Subcutaneous abdominal adipose tissue (tissue), 5 donors: Measurements from ENCODE around the gene CUBN.

Source experiments
- H3K27ac ChIP-seq: one replicate; pipeline ENCODE4 v1.7.0; 2013; ENCODE audit warnings: low read depth, mild to moderate bottlenecking, inconsistent platforms, low read length, moderate library complexity
- H3K27me3 ChIP-seq, 5 donors: one replicate each; pipeline ENCODE4 v1.7.0; 2013; ENCODE audit warnings: low read length in 5 of 5, inconsistent platforms in 1 of 5; ENCODE audit not compliant: control insufficient read depth in 5 of 5, insufficient read depth in 4 of 5
- H3K36me3 ChIP-seq, 5 donors: one replicate each; pipeline ENCODE4 v1.7.0; 2013; ENCODE audit warnings: low read length in 5 of 5; ENCODE audit not compliant: control insufficient read depth in 5 of 5, insufficient read depth in 5 of 5
- H3K4me1 ChIP-seq, 5 donors: one replicate each; pipeline ENCODE4 v1.7.0; 2013; ENCODE audit warnings: low read length in 5 of 5, mild to moderate bottlenecking in 3 of 5, moderate library complexity in 1 of 5; ENCODE audit not compliant: control insufficient read depth in 5 of 5, insufficient read depth in 5 of 5
- H3K4me3 ChIP-seq, 5 donors: one replicate each; pipeline ENCODE4 v1.7.0; 2013; ENCODE audit warnings: low read length in 5 of 5, low read depth in 1 of 5
- H3K9ac ChIP-seq, 5 donors: one replicate each; pipeline ENCODE4 v1.7.0; 2013; ENCODE audit warnings: low read length in 5 of 5, mild to moderate bottlenecking in 4 of 5, moderate library complexity in 3 of 5
- H3K9me3 ChIP-seq, 5 donors: one replicate each; pipeline ENCODE4 v1.7.0; 2013; ENCODE audit warnings: low read length in 5 of 5; ENCODE audit not compliant: control insufficient read depth in 5 of 5
- donor health status: healthy.
- donor health status: healthy.
- donor health status: healthy.
- donor health status: healthy.
- donor health status: healthy.

Gene CUBN

DNA sequence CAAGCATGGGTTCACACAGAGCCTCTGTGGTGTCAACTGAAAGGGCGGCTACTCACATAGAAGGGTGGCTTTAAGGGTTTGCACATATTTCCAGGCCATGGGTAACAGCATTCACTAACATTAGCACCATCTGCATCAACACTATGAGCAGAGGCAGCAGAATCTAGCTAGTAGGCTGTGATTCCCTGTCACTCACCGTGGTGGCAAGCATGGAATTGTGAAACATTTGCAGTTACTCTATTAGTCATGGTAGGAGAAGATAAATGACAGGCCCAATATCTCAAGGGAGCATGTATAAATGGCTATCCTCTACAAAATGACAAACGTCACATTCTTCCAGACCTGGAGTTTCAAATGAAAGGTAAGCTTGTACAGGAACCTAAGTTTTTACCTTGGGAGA is 32.2 kb upstream of the CUBN start:
- Histone ChIP-seq H3K4me3 (no peak overlapping the region), H3K9ac (no peak overlapping the region), H3K27ac (no peak overlapping the region), H3K27me3 (no peaks in the 10 kb centered on the region), H3K36me3 (peaks cover 0 to 6% (median 0%) of the 10 kb centered on the region in 5 donors), H3K9me3 (no peaks in the 10 kb centered on the region), H3K4me1 (no peaks in the 10 kb centered on the region)

DNA sequence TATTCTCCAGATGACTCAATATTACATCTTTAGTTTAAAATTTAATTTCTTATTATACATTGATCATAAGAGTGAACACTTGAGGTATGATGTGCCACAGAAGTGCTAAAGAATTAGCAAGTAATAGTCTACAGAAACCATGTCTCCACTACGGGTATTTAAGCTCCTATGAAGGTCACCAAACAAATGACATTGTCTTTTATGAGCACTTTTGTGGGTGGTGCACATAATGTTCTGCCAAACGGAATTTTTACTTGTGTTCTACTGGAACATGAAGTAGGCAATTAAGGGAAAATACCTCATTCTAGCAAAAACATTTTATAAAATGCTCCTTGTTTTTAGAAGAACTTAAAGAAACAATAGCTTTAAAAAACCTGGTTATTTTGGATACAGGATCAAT is 27.4 kb upstream of the CUBN start:
- Histone ChIP-seq H3K9me3 (no peaks in the 10 kb centered on the region), H3K27ac (no peak overlapping the region), H3K27me3 (no peaks in the 10 kb centered on the region), H3K9ac (no peak overlapping the region), H3K4me3 (no peak overlapping the region), H3K4me1 (no peaks in the 10 kb centered on the region), H3K36me3 (peaks cover 0 to 6% (median 0%) of the 10 kb centered on the region in 5 donors)

DNA sequence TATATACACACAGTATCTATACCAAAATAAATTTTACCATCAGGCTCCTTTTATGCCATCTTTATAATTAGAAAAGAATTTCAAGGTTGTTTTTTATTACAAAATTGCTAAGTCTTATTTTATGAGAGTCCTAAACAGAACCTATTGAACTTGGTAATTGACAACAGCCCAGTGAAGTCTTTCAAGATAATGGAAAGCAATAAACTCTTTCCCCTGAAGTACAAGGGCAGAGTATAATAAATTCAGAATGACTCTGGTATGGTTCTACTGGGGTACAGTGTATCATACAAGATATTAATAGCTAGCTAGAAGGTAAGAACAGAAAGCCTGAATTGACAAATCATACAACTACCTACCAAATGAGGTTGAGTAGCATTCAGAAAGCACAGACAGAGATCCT is 26.2 kb upstream of the CUBN start:
- Histone ChIP-seq H3K4me1 (no peaks in the 10 kb centered on the region), H3K27me3 (no peaks in the 10 kb centered on the region), H3K4me3 (no peak overlapping the region), H3K9me3 (no peaks in the 10 kb centered on the region), H3K27ac (no peak overlapping the region), H3K9ac (no peak overlapping the region), H3K36me3 (peaks cover 0 to 6% (median 0%) of the 10 kb centered on the region in 5 donors)

DNA sequence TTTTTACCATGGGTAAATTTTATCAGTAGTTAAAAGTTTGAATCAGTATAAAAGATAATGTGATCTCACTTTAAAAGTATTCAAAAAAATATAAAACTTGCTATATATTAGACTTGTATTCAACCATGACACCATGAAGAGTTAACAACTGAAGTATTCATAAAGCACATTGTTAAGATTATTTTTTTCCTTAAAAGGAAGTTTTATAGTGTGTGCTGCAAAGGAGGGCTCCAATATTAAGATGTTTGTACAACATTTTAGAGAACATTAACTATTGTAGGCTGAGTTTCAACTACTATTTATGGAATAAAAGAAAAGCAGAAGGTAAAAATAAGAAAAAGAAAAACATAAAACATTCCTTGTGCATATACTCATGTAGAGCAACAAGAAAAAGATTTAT is 24.5 kb upstream of the CUBN start:
- Histone ChIP-seq H3K4me1 (no peaks in the 10 kb centered on the region), H3K27ac (no peak overlapping the region), H3K9ac (no peak overlapping the region), H3K36me3 (peaks cover 0 to 8% (median 0%) of the 10 kb centered on the region in 5 donors), H3K9me3 (no peaks in the 10 kb centered on the region), H3K27me3 (no peaks in the 10 kb centered on the region), H3K4me3 (no peak overlapping the region)

DNA sequence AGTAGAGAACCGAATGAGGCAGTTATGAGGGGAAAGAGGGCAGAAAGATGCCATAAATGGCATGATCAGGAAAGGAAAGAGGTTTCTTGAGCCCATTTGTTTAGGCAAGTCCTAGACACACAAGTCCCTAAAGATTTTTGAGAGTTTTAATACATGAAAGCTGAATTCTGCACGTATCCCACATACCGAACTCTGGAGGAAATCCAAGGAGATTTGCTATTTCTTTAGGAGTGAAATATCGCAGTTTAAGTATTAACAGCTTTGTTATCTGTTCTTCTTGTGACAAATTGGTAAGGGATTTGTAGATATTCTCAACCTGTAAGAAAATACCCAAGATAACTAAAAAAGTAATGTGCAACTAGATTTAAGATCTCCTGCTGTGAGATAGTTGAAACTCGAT is 23.7 kb upstream of the CUBN start:
- Histone ChIP-seq H3K4me3 (no peak overlapping the region), H3K9ac (no peak overlapping the region), H3K36me3 (peaks cover 0 to 8% (median 0%) of the 10 kb centered on the region in 5 donors), H3K27ac (no peak overlapping the region), H3K27me3 (no peaks in the 10 kb centered on the region), H3K4me1 (no peaks in the 10 kb centered on the region), H3K9me3 (no peaks in the 10 kb centered on the region)

DNA sequence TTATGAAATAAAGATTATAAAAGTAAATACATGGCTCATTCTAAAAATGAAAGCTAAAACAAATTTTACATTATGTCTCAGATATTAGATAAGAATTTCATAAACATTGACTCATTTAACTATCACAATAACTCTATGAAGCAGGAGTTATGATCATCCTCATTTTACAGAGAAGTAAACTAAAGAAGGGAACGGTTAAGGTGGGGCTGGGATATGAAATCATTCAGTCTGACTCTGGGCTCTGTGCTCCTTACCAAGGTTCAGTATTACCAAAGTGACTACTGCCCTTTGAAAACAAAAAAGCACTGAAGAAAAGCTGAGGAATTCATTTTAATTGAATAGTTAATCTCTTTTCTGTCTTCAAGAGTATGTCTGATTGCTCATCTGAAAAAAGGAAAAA is 22.1 kb upstream of the CUBN start:
- H3K4me3 ChIP-seq = no peak overlapping the region

DNA sequence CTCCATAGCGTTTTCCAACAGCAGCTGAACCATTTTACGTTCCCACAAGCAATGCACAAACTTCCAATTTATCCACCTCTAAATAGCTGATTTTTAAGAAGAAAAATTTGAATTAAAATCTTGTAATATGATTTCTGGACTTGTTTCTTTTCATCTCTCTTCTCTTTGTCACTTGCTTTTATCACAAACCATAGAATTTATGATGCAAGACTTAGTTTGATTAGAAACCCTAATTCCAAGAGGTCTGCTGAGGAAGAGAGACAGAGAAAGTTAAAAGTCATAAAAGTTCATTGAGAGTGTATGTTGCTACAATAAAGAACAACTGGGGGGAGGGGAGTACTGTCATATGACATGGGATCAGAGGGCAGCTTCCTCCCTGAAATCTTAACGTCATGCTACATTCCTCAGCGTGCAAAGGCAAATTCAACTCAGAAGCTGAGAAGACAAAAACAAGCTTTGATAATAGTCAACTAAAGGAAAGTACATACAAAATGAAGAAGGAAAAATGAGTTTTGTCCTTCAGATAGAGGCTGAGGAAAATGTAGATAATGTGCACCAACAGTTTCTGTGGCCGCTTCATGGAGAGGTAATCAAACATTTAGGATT is 18.4 kb upstream of the CUBN start:
- Histone ChIP-seq H3K27ac (no peak overlapping the region), H3K4me1 (no peaks in the 10 kb centered on the region), H3K27me3 (no peaks in the 10 kb centered on the region), H3K9me3 (no peaks in the 10 kb centered on the region), H3K9ac (no peak overlapping the region), H3K36me3 (peaks cover 0 to 3% (median 0%) of the 10 kb centered on the region in 5 donors), H3K4me3 (no peak overlapping the region)

More for the DNA sequence above, 22.1 kb upstream of the CUBN start:
- Histone ChIP-seq H3K4me1 (no peaks in the 10 kb centered on the region), H3K27me3 (no peaks in the 10 kb centered on the region), H3K9ac (no peak overlapping the region), H3K36me3 (peaks cover 0 to 3% (median 0%) of the 10 kb centered on the region in 5 donors), H3K9me3 (no peaks in the 10 kb centered on the region), H3K27ac (no peak overlapping the region)

DNA sequence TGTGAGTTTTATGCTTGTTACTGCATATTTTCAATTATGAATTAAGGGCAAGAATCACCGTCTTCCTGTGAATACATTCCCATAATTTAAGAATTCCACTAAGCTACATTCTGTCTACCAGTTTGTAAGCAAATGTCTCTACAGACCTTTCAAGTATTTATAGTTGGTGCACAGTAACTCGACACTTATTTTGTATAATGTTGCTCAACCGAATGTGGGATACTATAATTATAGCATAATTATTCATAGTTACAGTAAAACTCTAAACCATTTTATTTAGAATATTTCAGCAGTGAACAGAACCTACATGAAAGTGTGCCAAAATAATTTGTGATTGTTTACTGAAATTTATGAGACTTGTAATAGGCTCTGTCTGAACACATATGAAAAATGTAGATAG is 17.3 kb upstream of the CUBN start:
- Histone ChIP-seq H3K27me3 (no peaks in the 10 kb centered on the region), H3K4me1 (no peaks in the 10 kb centered on the region), H3K36me3 (peaks cover 0 to 3% (median 0%) of the 10 kb centered on the region in 5 donors), H3K9ac (no peak overlapping the region), H3K27ac (no peak overlapping the region), H3K4me3 (no peak overlapping the region), H3K9me3 (no peaks in the 10 kb centered on the region)

DNA sequence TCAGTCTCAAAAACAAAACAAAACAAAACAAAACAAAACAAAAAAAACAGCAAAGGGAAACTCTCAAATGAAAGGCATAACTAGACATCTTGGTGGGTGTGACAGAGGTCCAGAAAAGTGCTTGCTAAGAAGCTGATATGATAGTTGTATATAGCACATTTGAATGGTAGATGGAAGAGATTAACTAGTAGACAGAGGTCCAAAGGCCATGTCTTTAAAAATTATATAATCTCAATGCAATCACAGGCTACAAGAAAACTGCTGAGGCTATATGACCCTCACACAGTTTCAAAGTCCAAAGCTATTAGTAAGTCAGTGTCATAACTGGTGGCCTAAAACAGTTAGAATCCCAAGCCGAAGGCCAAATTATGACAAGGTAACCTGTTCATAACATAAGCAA is 15.6 kb upstream of the CUBN start:
- H3K9ac ChIP-seq = no peak overlapping the region
- H3K4me1 ChIP-seq = no peaks in the 10 kb centered on the region
- H3K27ac ChIP-seq = no peak overlapping the region
- H3K36me3 ChIP-seq = peaks cover 0 to 3% (median 0%) of the 10 kb centered on the region in 5 donors
- H3K4me3 ChIP-seq = no peak overlapping the region
- H3K9me3 ChIP-seq = no peaks in the 10 kb centered on the region
- H3K27me3 ChIP-seq = no peaks in the 10 kb centered on the region

DNA sequence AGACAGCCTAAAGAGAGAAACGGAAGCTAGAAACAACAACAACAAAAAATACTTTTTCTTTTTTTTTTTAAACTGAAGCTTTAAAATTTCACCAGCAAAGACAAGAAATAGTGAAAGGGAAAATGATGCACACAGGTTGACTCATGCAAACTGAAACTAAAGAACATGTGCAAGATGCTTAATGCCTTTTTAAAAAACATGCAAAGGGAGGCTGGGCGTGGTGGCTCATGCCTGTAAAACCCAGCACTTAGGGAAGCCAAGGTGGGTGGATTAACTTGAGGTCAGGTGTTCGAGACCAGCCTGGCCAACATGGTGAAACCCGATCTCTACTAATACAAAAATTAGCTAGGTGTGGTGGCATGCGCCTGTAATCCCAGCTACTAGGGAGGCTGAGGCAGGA is 15.1 kb upstream of the CUBN start:
- no peak overlapping the region for H3K4me3 ChIP-seq
- no peaks in the 10 kb centered on the region for H3K27me3 ChIP-seq
- H3K9ac ChIP-seq = no peak overlapping the region
- no peak overlapping the region for H3K27ac ChIP-seq
- no peaks in the 10 kb centered on the region for H3K36me3 ChIP-seq
- H3K4me1 ChIP-seq = no peaks in the 10 kb centered on the region
- H3K9me3 ChIP-seq = no peaks in the 10 kb centered on the region
